Bronchial epithelial cell (primary cell): Measurements from ENCODE around the gene REXO4. TPM values are rescaled to one million over a fixed set of nuclear protein-coding genes. Genes with fewer than 3 reads are reported as not detected.

Experiments used
- DNase-seq: peaks from one replicate; pipeline ENCODE4 v3.0.0-alpha.2; 2010; ENCODE audit warnings: low read depth
- FAIRE-seq: peaks from 2 replicates; lab custom pipeline; 2011; peaks lifted over from hg19 to GRCh38; lab: Jason Lieb, UNC
- H3K27me3 ChIP-seq: 2 replicates; pipeline ENCODE4 v1.5.1; 2011; ENCODE audit warnings: low read length; ENCODE audit not compliant: control insufficient read depth, insufficient read depth
- H3K36me3 ChIP-seq: 2 replicates; pipeline ENCODE4 v1.5.1; 2011; ENCODE audit warnings: low read length; ENCODE audit not compliant: control insufficient read depth, insufficient read depth
- H3K4me3 ChIP-seq: 2 replicates; pipeline ENCODE4 v1.5.1; 2011; ENCODE audit warnings: mild to moderate bottlenecking, low read depth, low read length, control low read depth
- total RNA-seq: library from RNA; depleted of rRNA; stranded (reverse); fragments of >200 nt; gene quantifications from 2 replicates; pipeline ENCODE4 v1.2.1, GENCODE V29; 2014
- TF ChIP-seq, protein P1 (sequence below): IDR thresholded peaks from 2 replicates; pipeline ENCODE4 v1.5.1; 2011; ENCODE audit warnings: mild to moderate bottlenecking, moderate library complexity, low read length, control low read depth, inconsistent platforms; ENCODE audit not compliant: insufficient read depth, severe bottlenecking

Gene REXO4
- total RNA-seq, 1 donor from 2014 or later, result 15.5 TPM

DNA sequence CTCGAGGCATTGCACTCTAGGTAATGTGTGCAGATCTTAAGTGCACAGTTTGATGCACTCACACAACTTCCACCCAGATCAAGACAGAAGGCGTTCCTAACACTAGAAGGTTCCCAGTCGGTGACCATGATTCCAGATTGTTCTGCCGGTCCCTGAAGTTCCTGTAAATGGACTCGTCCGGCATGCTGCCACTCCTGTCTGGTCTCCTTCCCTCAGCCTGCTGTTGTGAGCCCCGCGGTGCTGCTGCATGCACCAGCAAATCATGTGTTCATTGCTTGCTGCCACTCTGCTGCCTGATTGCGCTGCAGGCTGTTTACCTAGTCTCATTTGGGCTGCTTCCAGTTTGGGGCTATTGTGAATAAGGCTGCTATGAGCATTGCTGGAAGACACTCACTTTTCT is 30.1 kb downstream of the REXO4 start:
- FAIRE-seq, result no peak
- TF ChIP-seq, protein P1, sequence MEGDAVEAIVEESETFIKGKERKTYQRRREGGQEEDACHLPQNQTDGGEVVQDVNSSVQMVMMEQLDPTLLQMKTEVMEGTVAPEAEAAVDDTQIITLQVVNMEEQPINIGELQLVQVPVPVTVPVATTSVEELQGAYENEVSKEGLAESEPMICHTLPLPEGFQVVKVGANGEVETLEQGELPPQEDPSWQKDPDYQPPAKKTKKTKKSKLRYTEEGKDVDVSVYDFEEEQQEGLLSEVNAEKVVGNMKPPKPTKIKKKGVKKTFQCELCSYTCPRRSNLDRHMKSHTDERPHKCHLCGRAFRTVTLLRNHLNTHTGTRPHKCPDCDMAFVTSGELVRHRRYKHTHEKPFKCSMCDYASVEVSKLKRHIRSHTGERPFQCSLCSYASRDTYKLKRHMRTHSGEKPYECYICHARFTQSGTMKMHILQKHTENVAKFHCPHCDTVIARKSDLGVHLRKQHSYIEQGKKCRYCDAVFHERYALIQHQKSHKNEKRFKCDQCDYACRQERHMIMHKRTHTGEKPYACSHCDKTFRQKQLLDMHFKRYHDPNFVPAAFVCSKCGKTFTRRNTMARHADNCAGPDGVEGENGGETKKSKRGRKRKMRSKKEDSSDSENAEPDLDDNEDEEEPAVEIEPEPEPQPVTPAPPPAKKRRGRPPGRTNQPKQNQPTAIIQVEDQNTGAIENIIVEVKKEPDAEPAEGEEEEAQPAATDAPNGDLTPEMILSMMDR, result no peak
- no peaks in the 10 kb centered on the region for H3K27me3 ChIP-seq
- peak; percentile 79 for DNase-seq
- H3K4me3 ChIP-seq, result no peak overlapping the region
- no peaks in the 10 kb centered on the region for H3K36me3 ChIP-seq

DNA sequence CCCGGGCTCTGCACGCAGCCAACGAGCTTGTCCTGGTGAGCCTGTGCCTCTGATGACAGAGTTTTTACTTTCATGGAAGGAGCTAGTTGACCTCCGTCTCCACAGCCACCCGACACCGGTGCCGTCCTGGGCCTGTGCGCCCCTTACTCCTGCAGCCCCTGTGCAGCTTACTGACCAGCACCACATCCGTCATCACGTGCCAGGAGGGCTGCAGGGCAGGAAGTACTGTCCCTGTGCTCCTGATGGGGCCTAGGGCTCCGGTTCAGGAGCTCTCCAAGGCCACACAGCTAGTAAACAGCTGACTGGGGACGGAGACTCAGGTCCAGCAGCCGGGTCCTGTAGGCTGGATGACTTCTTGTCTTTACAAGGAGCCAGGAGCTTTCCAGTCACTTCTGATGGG is 31.5 kb downstream of the REXO4 start:
- no peaks in the 10 kb centered on the region for H3K36me3 ChIP-seq
- H3K4me3 ChIP-seq, result no peak overlapping the region
- FAIRE-seq (no peak), DNase-seq (no peak)
- TF ChIP-seq, protein P1, result no peak
- H3K27me3 ChIP-seq, result no peaks in the 10 kb centered on the region

DNA sequence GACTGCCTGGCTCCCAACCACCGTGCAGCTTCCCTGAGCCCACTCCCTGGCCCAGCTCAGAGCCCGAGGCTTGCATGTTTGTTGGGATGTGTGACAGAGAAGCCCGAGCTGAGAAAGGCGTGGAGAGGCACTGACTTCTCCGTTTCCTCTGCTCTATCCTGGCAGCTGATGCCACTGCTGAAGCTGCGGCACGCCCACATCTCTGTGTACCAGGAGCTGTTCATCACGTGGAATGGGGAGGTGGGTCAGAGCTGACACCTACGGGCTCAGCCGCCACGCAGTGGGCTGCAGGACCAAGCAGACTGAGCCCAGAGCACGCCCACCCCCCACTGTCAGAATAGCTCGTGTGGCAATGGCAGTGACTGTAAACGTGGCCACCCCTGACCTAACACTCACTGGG is 32.4 kb downstream of the REXO4 start:
- Histone ChIP-seq H3K36me3 (no peaks in the 10 kb centered on the region), H3K4me3 (no peak overlapping the region), H3K27me3 (no peaks in the 10 kb centered on the region)
- DNase-seq (no peak), FAIRE-seq (peak; percentile 92)
- TF ChIP-seq, protein P1, result no peak

DNA sequence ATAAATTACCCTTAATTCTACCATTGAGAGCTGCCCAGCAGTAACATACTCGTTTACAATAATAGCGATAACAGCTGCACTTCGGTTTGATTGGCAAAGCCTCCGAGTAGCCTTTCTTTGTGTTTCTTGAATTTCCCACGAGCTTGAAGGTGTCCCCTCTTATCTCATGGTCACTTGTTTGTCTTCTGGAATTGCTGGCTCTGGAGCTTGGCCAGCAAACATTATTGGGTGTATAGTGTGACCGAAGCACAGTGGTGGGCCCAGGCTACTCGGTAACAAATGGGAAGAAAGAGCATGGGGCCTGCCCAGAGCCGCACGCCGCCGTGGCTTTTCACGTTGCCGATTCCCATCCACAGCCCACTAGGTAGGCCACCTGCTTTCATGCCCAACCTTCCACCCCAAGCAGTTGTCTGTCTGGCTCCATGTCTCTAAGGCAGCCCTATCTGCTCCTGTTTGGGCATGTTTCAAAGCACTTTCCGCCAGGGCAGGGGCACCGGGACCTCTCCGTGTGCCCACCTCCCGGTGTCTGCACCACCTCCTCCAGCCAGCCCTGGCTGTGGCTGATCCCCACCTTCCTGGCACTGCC is 33.0 kb downstream of the REXO4 start:
- FAIRE-seq (no peak), DNase-seq (no peak)
- Histone ChIP-seq H3K36me3 (no peaks in the 10 kb centered on the region), H3K27me3 (no peaks in the 10 kb centered on the region), H3K4me3 (no peak overlapping the region)
- TF ChIP-seq, protein P1, result no peak

DNA sequence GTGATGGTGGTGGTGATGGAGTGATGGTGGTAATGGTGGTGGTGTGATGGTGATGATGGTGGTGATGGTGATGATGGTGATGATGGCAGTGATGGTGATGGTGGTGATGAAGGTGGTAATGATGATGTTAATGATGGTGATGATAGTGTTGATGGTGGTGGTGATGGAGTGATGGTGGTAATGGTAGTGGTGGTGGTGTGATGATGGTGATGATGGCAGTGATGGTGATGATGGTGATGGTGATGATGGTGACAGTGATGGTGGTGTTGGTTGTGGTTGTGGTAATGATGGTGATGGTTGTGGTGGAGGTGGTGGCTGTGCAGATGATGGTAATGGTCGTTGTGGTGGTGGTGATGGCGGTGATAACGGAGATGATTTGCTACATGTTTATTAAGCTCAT is 34.4 kb downstream of the REXO4 start:
- no peaks in the 10 kb centered on the region for H3K36me3 ChIP-seq
- DNase-seq, result no peak
- H3K27me3 ChIP-seq, result no peaks in the 10 kb centered on the region
- no peak overlapping the region for H3K4me3 ChIP-seq
- TF ChIP-seq, protein P1, result no peak
- no peak for FAIRE-seq

DNA sequence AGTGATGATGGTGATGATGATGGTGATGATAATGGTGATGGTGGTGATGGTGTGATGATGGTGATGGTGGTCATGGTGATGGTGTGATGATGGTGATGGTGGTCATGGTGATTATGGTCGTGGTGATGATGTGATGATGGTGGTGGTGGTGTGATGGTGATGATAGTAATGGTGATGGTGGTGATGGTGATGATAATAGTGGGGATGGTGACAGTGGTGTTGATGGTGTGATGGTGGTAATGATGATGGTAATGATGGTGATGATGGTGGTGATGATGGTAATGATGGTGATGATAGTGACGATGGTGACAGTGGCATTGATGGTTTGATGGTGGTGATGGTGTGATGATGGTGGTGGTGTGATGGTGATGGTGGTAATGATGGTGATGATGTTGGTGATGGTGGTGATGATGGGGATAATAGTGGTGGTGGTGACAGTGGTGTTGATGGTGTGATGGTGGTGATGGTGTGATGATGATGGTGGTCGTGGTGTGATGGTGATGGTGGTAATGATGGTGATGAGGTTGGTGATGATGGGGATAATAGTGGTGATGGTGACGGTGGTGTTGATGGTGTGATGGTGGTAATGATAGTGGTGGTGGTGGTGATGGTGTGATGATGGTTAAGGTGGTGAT is 35.2 kb downstream of the REXO4 start:
- Histone ChIP-seq H3K27me3 (no peaks in the 10 kb centered on the region), H3K4me3 (no peak overlapping the region), H3K36me3 (no peaks in the 10 kb centered on the region)
- TF ChIP-seq, protein P1, result no peak
- no peak for FAIRE-seq
- DNase-seq, result no peak
